ES-I3 (cell line): ENCODE data around the gene VSTM2B.
"Not testable (repeated sequence)": the region's sequence is repeated elsewhere in the genome, so short reads cannot be mapped to it uniquely, and the experiment has no call there.

Experiments used
- H3K36me3 ChIP-seq: 2 replicates; pipeline ENCODE4 v1.6.1; 2013; ENCODE audit warnings: mild to moderate bottlenecking, low read length, control low read depth, moderate library complexity; ENCODE audit not compliant: insufficient read depth
- H3K4me1 ChIP-seq: 2 replicates; pipeline ENCODE4 v1.6.1; 2013; ENCODE audit warnings: mild to moderate bottlenecking, control low read depth, low read length; ENCODE audit not compliant: insufficient read depth
- H3K9ac ChIP-seq: 2 replicates; pipeline ENCODE4 v1.6.1; 2013; ENCODE audit warnings: low read depth, mild to moderate bottlenecking, low read length, moderate library complexity
- H3K9me3 ChIP-seq: 2 replicates; pipeline ENCODE4 v1.6.1; 2013; ENCODE audit warnings: mild to moderate bottlenecking, low read length, moderate library complexity; ENCODE audit not compliant: control insufficient read depth, insufficient read depth

Gene VSTM2B

GRCh38 chr19:29525901-29526729 is at the start of gene VSTM2B:
Gene VSTM2B, plus strand, starts transcription at chr19:29525994. Its CDS starts 590 bp downstream, at chr19:29526584.
- Histone ChIP-seq H3K9ac (peak within 1 kb of the TSS; percentile 65), H3K4me1 (no peaks in the 10 kb centered on the region; the same call in 1 of the 2 replicates), H3K9me3 (no peaks in the 10 kb centered on the region), H3K36me3 (no peaks in the 10 kb centered on the region)

- Histone ChIP-seq H3K9me3 (no peaks in the 10 kb centered on the region; the same call in 1 of the 2 replicates), H3K9ac (no peak overlapping the region), H3K36me3 (no peaks in the 10 kb centered on the region), H3K4me1 (no peaks in the 10 kb centered on the region)
Observed at GRCh38 chr19:29476528-29476927, 49.3 kb upstream of the VSTM2B start.

- Histone ChIP-seq H3K9ac (no peak overlapping the region), H3K9me3 (no peaks in the 10 kb centered on the region; the same call in 1 of the 2 replicates)
Observed at GRCh38 chr19:29477831-29478577, 47.8 kb upstream of the VSTM2B start.

GRCh38 chr19:29478578-29479565 is 46.9 kb upstream of the VSTM2B start:
- H3K4me1 ChIP-seq, result no peaks in the 10 kb centered on the region
- no peaks in the 10 kb centered on the region for H3K36me3 ChIP-seq
- no peak overlapping the region for H3K9ac ChIP-seq
- H3K9me3 ChIP-seq, result no peaks in the 10 kb centered on the region; the same call in 1 of the 2 replicates

More at GRCh38 chr19:29477831-29478577, 47.8 kb upstream of the VSTM2B start:
- H3K36me3 ChIP-seq, result no peaks in the 10 kb centered on the region
- H3K4me1 ChIP-seq, result no peaks in the 10 kb centered on the region

GRCh38 chr19:29479941-29480340 is 45.9 kb upstream of the VSTM2B start:
- H3K4me1 ChIP-seq, result no peaks in the 10 kb centered on the region

GRCh38 chr19:29480507-29480906 is 45.3 kb upstream of the VSTM2B start:
- H3K9me3 ChIP-seq, result no peaks in the 10 kb centered on the region; the same call in 1 of the 2 replicates
- no peaks in the 10 kb centered on the region for H3K4me1 ChIP-seq
- H3K36me3 ChIP-seq, result no peaks in the 10 kb centered on the region
- no peak overlapping the region for H3K9ac ChIP-seq

More at GRCh38 chr19:29479941-29480340, 45.9 kb upstream of the VSTM2B start:
- no peaks in the 10 kb centered on the region for H3K36me3 ChIP-seq
- H3K9me3 ChIP-seq, result no peaks in the 10 kb centered on the region; the same call in 1 of the 2 replicates
- no peak overlapping the region for H3K9ac ChIP-seq

GRCh38 chr19:29482855-29483640 is 42.7 kb upstream of the VSTM2B start:
- Histone ChIP-seq H3K36me3 (no peaks in the 10 kb centered on the region), H3K4me1 (no peaks in the 10 kb centered on the region), H3K9me3 (no peaks in the 10 kb centered on the region; the same call in 1 of the 2 replicates), H3K9ac (no peak overlapping the region)

- H3K36me3 ChIP-seq, result no peaks in the 10 kb centered on the region
- no peak overlapping the region for H3K9ac ChIP-seq
- H3K9me3 ChIP-seq, result no peaks in the 10 kb centered on the region; the same call in 1 of the 2 replicates
- no peaks in the 10 kb centered on the region for H3K4me1 ChIP-seq
Observed at GRCh38 chr19:29483641-29483920, 42.2 kb upstream of the VSTM2B start.

GRCh38 chr19:29483944-29484581 is 41.7 kb upstream of the VSTM2B start:
- Histone ChIP-seq H3K4me1 (no peaks in the 10 kb centered on the region), H3K9ac (no peak overlapping the region), H3K9me3 (no peaks in the 10 kb centered on the region; the same call in 1 of the 2 replicates), H3K36me3 (no peaks in the 10 kb centered on the region)

GRCh38 chr19:29484876-29485275 is 40.9 kb upstream of the VSTM2B start:
- no peaks in the 10 kb centered on the region for H3K36me3 ChIP-seq

GRCh38 chr19:29485293-29485692 is 40.5 kb upstream of the VSTM2B start:
- Histone ChIP-seq H3K36me3 (no peaks in the 10 kb centered on the region), H3K9ac (no peak overlapping the region), H3K9me3 (no peaks in the 10 kb centered on the region; the same call in 1 of the 2 replicates), H3K4me1 (no peaks in the 10 kb centered on the region)

More at GRCh38 chr19:29484876-29485275, 40.9 kb upstream of the VSTM2B start:
- no peaks in the 10 kb centered on the region; the same call in 1 of the 2 replicates for H3K9me3 ChIP-seq
- H3K4me1 ChIP-seq, result no peaks in the 10 kb centered on the region
- H3K9ac ChIP-seq, result no peak overlapping the region

- H3K9me3 ChIP-seq, H3K36me3 ChIP-seq, H3K4me1 ChIP-seq, H3K9ac ChIP-seq: not testable (repeated sequence)
Observed at GRCh38 chr19:29486961-29487360, 38.8 kb upstream of the VSTM2B start.

- no peaks in the 10 kb centered on the region for H3K36me3 ChIP-seq
- no peak overlapping the region for H3K9ac ChIP-seq
- H3K9me3 ChIP-seq, result no peaks in the 10 kb centered on the region
- H3K4me1 ChIP-seq, result peaks cover under 1% of the 10 kb centered on the region; the same call in 1 of the 2 replicates
Observed at GRCh38 chr19:29487432-29487831, 38.4 kb upstream of the VSTM2B start.
